ENCODE measurements around the gene SPAG9.

Gene SPAG9

DNA sequence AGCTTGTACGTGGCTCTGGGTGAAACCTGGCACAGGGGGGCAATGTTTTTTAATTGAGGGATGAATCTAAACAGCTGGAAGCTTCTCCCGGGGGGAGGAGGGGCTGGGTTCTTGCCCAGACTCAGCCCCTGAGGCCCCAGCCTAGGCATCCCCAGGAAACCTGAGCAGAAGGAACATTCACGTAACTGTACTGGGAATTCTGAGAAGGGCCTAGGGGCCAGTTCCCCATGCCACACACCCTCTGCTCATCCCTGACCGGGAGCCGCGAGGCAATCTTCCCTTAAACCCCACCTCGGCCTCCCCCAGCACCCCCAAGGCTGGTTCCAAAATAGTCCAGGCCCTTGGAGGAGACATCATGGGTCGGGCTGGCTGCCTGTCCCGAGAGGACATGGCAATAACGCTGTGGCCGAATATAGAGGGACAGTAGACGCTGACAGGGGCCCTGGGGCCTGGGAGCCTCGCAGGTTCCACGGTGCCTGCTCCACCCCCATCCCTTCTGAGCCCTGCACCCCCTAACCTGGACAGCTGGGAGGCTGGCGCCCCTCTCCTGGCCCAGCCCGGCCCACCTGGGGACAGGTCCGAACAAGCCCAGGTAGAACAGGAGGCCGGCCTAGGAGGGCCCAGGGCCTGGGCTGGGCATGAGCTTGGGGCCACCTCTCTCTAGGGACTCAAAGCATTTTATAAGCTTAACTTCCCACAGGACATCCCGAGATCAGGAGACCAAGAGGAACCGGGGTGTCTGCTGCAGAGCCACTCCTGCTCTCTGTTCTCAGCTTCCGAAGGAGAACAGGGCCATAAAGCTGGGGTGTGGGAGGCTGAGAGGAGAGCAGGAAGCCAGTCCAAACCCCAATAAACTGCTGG is 171.3 kb downstream of the SPAG9 start:
- H3K27ac Mint-ChIP-seq = peak overlapping the region in 2 of 3 experiments; percentile 63 to 78
- no peak overlapping the region for H3K4me3 Mint-ChIP-seq
- no peaks in the 10 kb centered on the region for H3K36me3 Mint-ChIP-seq (ENCODE audit: low read depth)
- H3K9me3 Mint-ChIP-seq = no peaks in the 10 kb centered on the region
- TF ChIP-seq, protein P1, sequence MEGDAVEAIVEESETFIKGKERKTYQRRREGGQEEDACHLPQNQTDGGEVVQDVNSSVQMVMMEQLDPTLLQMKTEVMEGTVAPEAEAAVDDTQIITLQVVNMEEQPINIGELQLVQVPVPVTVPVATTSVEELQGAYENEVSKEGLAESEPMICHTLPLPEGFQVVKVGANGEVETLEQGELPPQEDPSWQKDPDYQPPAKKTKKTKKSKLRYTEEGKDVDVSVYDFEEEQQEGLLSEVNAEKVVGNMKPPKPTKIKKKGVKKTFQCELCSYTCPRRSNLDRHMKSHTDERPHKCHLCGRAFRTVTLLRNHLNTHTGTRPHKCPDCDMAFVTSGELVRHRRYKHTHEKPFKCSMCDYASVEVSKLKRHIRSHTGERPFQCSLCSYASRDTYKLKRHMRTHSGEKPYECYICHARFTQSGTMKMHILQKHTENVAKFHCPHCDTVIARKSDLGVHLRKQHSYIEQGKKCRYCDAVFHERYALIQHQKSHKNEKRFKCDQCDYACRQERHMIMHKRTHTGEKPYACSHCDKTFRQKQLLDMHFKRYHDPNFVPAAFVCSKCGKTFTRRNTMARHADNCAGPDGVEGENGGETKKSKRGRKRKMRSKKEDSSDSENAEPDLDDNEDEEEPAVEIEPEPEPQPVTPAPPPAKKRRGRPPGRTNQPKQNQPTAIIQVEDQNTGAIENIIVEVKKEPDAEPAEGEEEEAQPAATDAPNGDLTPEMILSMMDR (IDR thresholded peaks at IDR 0.05; ENCODE audit: unreplicated experiment in 3 of 3) = no peak
- H3K4me1 Mint-ChIP-seq = peaks cover 65% of the 10 kb centered on the region
- peaks cover 6% of the 10 kb centered on the region for H3K27me3 Mint-ChIP-seq (ENCODE audit: low read depth)

- Mint-ChIP-seq H3K27ac (peak overlapping the region; percentile 63 to 84 (median 78)), H3K36me3 (ENCODE audit: low read depth) (no peaks in the 10 kb centered on the region), H3K27me3 (ENCODE audit: low read depth) (peaks cover 8% of the 10 kb centered on the region), H3K4me3 (no peak overlapping the region), H3K9me3 (no peaks in the 10 kb centered on the region), H3K4me1 (peaks cover 61% of the 10 kb centered on the region)
- TF ChIP-seq, protein P1 (IDR thresholded peaks at IDR 0.05; ENCODE audit: unreplicated experiment in 3 of 3) = no peak
Measured at GRCh38 chr17:50948711-50949110, 172.0 kb downstream of the SPAG9 start.

DNA sequence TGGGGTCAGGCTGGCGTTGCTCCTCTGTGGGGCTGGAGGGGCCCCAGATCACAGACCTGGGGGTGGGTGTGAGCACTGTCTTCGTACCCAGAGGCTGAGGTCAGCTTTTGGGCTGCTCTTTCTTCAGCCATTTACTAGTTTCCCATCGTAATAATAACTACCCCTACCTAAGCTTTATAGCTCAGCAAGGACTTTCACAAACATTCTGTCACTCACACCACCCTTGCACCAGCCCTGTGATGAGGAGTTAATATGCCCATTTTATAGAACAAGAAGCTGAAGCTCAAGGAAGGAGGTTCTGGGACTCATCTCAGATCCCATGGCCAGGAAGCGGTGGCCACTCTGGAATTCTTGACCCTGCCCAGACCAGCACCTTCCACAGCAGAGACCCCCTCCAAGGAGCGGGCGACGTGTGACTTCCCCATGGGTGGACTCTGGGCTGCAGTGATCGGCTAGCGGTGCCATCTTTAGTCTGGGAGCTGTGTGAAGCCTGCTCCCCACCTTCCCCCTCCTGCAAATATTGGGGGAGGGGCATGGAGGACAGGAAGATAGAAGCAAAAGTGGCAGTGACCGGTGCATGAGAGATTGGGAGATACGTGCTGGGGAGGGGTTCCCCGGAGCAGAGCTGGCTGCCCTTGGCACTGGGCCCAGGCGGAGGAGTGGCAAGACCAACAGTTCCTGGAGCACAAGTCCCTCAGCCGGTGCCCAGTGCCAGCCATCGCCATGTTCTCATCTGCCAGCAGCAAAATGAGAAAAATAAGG is 172.7 kb downstream of the SPAG9 start:
- H3K9me3 Mint-ChIP-seq = no peaks in the 10 kb centered on the region
- peaks cover 13% of the 10 kb centered on the region for H3K27me3 Mint-ChIP-seq (ENCODE audit: low read depth)
- TF ChIP-seq, protein P1 (IDR thresholded peaks at IDR 0.05; ENCODE audit: unreplicated experiment in 3 of 3) = no peak
- H3K36me3 Mint-ChIP-seq (ENCODE audit: low read depth) = no peaks in the 10 kb centered on the region
- H3K4me1 Mint-ChIP-seq = peaks cover 58% of the 10 kb centered on the region
- H3K27ac Mint-ChIP-seq = peak overlapping the region; percentile 40 to 84 (median 78)
- peak overlapping the region in 1 of 3 experiments; percentile 9 for H3K4me3 Mint-ChIP-seq

DNA sequence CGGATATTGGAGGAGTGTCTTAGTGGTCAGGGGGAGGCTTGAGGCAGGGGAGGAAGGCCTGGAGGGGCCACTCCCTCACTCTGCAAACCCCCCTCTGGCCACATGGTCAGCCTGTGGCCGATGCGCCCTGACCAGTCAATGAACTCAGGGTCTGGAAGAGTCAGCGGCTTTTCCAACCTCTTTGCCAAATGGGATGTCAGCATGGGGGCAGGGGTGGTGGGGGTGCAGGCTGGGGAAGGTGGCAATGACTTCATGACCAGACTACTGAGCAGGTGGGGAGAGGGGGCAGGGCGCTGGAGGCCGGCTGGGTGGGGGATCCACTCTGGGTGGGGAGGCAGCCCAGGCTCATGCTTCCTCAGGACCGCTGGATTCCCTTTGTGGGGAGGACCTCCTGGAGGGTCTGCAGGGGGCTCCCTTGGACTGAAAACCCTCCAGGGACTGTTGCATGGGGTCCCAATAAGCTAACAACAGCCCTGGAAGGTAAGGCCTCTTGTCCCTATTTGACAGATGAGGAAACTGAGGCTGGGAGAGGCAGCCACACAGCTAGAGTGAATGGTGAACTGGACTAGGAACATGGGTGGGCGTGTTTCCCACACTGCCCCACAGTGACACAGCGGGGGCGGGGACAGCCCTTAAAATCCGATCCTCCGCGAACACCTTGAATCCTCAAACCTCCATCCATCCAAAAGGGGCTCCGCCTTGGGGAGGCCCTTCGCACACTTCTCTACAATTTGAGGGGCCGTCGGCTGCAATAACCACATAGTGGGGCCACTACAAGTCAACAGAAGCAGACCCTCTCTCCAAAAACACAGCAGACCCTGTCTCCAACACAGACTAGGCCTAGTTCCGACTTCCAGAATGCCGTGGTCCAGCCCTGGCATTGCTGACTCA is 173.5 kb downstream of the SPAG9 start:
- H3K27me3 Mint-ChIP-seq (ENCODE audit: low read depth) = peaks cover 19% of the 10 kb centered on the region
- H3K36me3 Mint-ChIP-seq (ENCODE audit: low read depth) = no peaks in the 10 kb centered on the region
- H3K4me3 Mint-ChIP-seq = no peak overlapping the region
- peaks cover 51% of the 10 kb centered on the region for H3K4me1 Mint-ChIP-seq
- H3K9me3 Mint-ChIP-seq = no peaks in the 10 kb centered on the region
- H3K27ac Mint-ChIP-seq = peak overlapping the region in 1 of 3 experiments; percentile 48
- TF ChIP-seq, protein P1 (IDR thresholded peaks at IDR 0.05; ENCODE audit: unreplicated experiment in 3 of 3) = no peak

GRCh38 chr17:50946223-50946890 is 174.3 kb downstream of the SPAG9 start:
- TF ChIP-seq, protein P1 (IDR thresholded peaks at IDR 0.05; ENCODE audit: unreplicated experiment in 3 of 3) = no peak
- H3K36me3 Mint-ChIP-seq (ENCODE audit: low read depth) = no peaks in the 10 kb centered on the region
- H3K27ac Mint-ChIP-seq = peak overlapping the region in 1 of 3 experiments; percentile 48
- H3K4me1 Mint-ChIP-seq = peaks cover 47% of the 10 kb centered on the region
- no peak overlapping the region for H3K4me3 Mint-ChIP-seq
- H3K27me3 Mint-ChIP-seq (ENCODE audit: low read depth) = peaks cover 25% of the 10 kb centered on the region
- no peaks in the 10 kb centered on the region for H3K9me3 Mint-ChIP-seq

Data from nephron (organoid).